B cell (primary cell): ENCODE data around the gene FBXO27.

Source experiments
- EZH2 ChIP-seq: IDR thresholded peaks from 2 replicates; pipeline ENCODE4 v1.6.1; 2012; ENCODE audit warnings: borderline replicate concordance, low read depth, mild to moderate bottlenecking, moderate library complexity, low read length; ENCODE audit not compliant: insufficient read depth, poor library complexity, severe bottlenecking
- TF ChIP-seq, protein P1 (sequence below): fragments of 200-600 bp; IDR thresholded peaks from one replicate; pipeline ENCODE4 v1.8.0; 2022; ENCODE audit warnings: antibody characterized with exemption, mild to moderate bottlenecking

GRCh38 chr19:39057615-39058014 is 25.3 kb upstream of the FBXO27 start:
- TF ChIP-seq, protein P1, sequence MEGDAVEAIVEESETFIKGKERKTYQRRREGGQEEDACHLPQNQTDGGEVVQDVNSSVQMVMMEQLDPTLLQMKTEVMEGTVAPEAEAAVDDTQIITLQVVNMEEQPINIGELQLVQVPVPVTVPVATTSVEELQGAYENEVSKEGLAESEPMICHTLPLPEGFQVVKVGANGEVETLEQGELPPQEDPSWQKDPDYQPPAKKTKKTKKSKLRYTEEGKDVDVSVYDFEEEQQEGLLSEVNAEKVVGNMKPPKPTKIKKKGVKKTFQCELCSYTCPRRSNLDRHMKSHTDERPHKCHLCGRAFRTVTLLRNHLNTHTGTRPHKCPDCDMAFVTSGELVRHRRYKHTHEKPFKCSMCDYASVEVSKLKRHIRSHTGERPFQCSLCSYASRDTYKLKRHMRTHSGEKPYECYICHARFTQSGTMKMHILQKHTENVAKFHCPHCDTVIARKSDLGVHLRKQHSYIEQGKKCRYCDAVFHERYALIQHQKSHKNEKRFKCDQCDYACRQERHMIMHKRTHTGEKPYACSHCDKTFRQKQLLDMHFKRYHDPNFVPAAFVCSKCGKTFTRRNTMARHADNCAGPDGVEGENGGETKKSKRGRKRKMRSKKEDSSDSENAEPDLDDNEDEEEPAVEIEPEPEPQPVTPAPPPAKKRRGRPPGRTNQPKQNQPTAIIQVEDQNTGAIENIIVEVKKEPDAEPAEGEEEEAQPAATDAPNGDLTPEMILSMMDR, result no peak
- no peak for TF ChIP-seq EZH2
